AG04450 (cell line): ENCODE measurements around the gene ATP13A4. TPM values are rescaled to one million over a fixed set of nuclear protein-coding genes. Genes with fewer than 3 reads are reported as not detected.

Experiments
- CTCF ChIA-PET: fragments of 300-600, 350-600 bp; formaldehyde crosslinking; extraction: SDS; loops from one replicate; lab custom pipeline; 2022; ENCODE audit warnings: antibody characterized with exemption, inconsistent platforms; lab: Charles Lee
- POLR2A ChIA-PET: fragments of 350-600 bp; formaldehyde crosslinking; extraction: SDS; loops from one replicate; lab custom pipeline; 2021; ENCODE audit warnings: antibody characterized with exemption, inconsistent platforms; lab: Yijun Ruan, JAX
- DNase-seq: peaks from one replicate; pipeline ENCODE4 v3.0.0-alpha.2; 2011; ENCODE audit warnings: low read depth, low spot score
- H3K27ac ChIP-seq: one replicate; pipeline ENCODE4 v1.5.1; 2012; ENCODE audit warnings: low read depth, low read length, control low read depth
- H3K27me3 ChIP-seq: one replicate; pipeline ENCODE4 v1.6.0; 2012; ENCODE audit warnings: low read length; ENCODE audit not compliant: control insufficient read depth, insufficient read depth
- H3K4me3 ChIP-seq: 2 replicates; pipeline ENCODE4 v1.5.1; 2011; ENCODE audit warnings: mild to moderate bottlenecking, low read depth, low read length, control low read depth
- H3K9me3 ChIP-seq: 2 replicates; pipeline ENCODE4 v1.5.1; 2012; ENCODE audit warnings: low read length; ENCODE audit not compliant: control insufficient read depth, insufficient read depth
- polyA plus RNA-seq: library from polyadenylated mRNA; depleted of rRNA; stranded (reverse); fragments of >200 nt; gene quantifications from 2 replicates; pipeline ENCODE4 v1.2.3, GENCODE V29; 2011
- TF ChIP-seq, protein P1 (sequence below): IDR thresholded peaks from 2 replicates; pipeline ENCODE4 v1.5.1; 2011; ENCODE audit warnings: low read depth, low read length, control low read depth, inconsistent platforms

ATP13A4 gene
- polyA plus RNA-seq, 1 experiment = 0.04 TPM

DNA sequence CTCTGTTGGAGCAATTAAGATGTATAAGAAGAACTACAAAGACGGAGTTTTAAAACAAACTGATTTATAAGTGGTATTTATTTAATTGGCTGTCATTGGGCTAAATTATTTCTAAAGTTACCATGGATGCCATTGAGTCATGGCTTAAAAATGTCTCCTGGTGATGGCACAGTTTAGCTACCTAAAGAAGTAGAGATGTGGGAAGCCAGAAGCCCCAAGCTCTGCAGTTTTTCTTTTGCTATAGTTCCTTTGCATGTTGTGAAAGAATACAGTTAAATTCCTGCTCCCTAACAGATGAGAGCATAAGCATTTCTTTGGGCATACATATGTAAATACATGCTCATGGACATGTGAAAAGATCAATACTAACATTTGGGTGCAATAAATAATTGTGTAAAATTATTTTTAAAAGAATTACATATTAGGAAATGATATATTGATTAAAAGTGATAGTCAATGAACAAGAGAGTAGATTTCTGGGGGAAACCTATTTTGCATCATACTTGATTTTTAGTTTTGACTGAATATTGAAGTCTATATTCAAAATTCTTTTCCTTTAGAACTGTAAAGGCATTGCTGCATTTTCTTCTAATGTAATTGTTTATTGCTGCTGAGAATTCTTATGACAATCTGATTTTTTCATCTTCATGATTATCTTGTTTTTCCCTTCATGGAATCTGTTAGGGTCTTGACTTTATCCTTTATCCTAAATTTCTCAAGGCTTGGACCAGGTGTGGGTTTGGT, 40.4 kb upstream of the ATP13A4 start:
- TF ChIP-seq, protein P1, sequence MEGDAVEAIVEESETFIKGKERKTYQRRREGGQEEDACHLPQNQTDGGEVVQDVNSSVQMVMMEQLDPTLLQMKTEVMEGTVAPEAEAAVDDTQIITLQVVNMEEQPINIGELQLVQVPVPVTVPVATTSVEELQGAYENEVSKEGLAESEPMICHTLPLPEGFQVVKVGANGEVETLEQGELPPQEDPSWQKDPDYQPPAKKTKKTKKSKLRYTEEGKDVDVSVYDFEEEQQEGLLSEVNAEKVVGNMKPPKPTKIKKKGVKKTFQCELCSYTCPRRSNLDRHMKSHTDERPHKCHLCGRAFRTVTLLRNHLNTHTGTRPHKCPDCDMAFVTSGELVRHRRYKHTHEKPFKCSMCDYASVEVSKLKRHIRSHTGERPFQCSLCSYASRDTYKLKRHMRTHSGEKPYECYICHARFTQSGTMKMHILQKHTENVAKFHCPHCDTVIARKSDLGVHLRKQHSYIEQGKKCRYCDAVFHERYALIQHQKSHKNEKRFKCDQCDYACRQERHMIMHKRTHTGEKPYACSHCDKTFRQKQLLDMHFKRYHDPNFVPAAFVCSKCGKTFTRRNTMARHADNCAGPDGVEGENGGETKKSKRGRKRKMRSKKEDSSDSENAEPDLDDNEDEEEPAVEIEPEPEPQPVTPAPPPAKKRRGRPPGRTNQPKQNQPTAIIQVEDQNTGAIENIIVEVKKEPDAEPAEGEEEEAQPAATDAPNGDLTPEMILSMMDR = no peak
- Histone ChIP-seq H3K27ac (no peak overlapping the region), H3K27me3 (no peaks in the 10 kb centered on the region), H3K9me3 (no peaks in the 10 kb centered on the region), H3K4me3 (no peak overlapping the region)
- no peak for DNase-seq
- POLR2A ChIA-PET = no interaction called here
- CTCF ChIA-PET = interaction anchor here (1.3 to 2.1 kb wide), 2 partner anchors 8 to 23 kb away, joined by 3 to 5 read pairs; no protein-coding TSS in a partner anchor

DNA sequence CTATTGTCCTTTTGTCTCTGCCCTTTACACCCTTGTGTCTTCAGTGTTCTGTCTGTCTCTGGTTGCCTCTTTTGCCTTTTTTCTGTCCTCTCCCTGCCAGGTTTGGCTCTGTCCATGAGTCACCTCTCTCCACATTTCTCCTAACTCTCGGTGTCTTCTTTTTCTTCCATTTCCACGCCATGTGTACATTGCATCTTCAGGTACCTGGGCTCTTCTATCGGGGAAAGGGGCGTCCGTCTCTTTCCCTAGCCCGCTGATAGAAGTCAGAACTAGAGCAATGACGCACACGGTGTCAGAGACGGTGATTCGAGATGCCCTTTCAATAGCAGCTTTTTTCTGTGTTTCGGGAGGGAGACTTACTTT, 39.0 kb upstream of the ATP13A4 start:
- no peaks in the 10 kb centered on the region for H3K9me3 ChIP-seq
- no peaks in the 10 kb centered on the region for H3K27me3 ChIP-seq
- no peak for DNase-seq
- CTCF ChIA-PET = interaction anchor here (0.6 to 2.1 kb wide), 3 partner anchors 9 to 72 kb away, joined by 3 to 5 read pairs (median 3); no protein-coding TSS in a partner anchor
- peak overlapping the region; percentile 57 for H3K27ac ChIP-seq
- POLR2A ChIA-PET = no interaction called here
- TF ChIP-seq, protein P1 = no peak
- H3K4me3 ChIP-seq = peak overlapping the region; percentile 88

DNA sequence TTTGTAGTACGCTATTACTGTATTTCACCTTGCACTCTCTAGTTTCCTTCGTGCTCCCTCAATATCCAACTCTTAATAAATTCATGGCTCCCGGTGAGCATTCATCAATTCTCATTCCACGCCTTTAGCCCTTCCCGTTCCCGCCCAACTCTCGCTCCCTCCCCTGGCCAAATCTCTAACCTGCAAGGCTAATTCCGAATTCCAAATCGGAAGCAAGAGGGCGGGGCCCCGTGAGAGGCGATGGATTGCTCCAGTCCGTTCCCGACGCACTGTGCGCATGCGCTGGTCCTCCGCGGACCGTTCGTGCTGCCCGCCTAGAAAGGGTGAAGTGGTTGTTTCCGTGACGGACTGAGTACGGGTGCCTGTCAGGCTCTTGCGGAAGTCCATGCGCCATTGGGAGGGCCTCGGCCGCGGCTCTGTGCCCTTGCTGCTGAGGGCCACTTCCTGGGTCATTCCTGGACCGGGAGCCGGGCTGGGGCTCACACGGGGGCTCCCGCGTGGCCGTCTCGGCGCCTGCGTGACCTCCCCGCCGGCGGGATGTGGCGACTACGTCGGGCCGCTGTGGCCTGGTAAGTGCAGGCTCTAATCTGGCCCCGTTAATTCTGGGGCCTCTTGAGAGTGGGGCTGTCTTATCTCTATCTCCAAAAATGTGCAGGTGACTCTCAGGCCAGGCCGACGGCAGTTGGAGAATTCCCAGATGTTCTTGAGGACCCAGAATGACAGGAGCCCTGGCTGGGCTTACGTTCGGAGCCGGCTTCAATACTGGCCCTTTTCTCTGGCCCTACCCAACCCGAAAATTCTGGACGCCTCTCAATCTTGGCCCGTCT, 38.4 kb upstream of the ATP13A4 start, which contains the start of gene OPA1:
TSS of gene OPA1 (plus strand) at position 368 of the 827 bp plus-strand sequence. CDS start at position 538, 170 bp downstream.
- POLR2A ChIA-PET = no interaction called here
- Histone ChIP-seq H3K27me3 (peaks cover 3% of the 10 kb centered on the region), H3K9me3 (no peaks in the 10 kb centered on the region), H3K4me3 (peak within 1 kb of the TSS; percentile 88), H3K27ac (peak within 1 kb of the TSS; percentile 57)
- CTCF ChIA-PET = interaction anchor here (0.6 to 2.1 kb wide), 5 partner anchors 10 to 780 kb away, joined by 3 to 7 read pairs (median 4); no protein-coding TSS in a partner anchor
- peak; percentile 98 for DNase-seq
- TF ChIP-seq, protein P1 = peak; percentile 39

DNA sequence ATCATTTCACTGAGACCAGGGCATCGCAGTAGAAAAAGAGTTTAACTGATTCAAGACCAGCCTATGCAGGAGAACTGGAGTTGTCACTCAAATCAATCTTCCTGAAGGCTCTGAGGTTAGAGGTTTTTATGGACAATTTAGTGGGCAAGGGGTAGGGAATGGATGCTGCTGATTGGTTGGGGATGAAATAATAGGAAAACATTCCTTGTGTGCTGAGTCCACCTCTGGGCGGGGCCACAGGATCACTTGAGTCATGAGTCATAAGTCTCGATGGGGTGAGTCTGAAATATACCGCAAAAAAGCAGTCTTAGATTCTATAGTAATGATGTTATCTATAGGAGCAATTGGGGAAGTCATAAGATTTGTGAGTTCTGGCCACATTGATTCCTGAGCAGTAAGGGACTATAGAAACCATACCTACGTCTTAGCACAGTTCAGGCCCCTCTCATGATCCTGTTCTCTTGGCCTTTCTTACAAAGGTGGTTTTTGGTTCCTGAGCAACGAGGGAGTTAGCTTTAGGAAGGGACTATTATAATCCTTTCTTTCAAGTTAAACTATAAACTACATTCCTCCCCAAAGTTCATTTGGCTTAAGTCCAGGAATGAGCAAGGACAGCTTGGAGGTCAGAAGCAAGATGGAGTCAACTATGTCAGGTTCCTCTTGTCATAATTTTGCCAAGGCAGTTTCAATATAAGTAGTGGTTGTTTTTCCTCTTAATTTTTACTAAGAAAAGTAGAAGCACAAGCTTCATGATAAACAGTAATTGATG, 35.6 kb upstream of the ATP13A4 start:
- TF ChIP-seq, protein P1 = no peak
- ChIA-PET CTCF (interaction anchor here (0.6 kb wide), 2 partner anchors 75 to 944 kb away, joined by 3 to 5 read pairs; no protein-coding TSS in a partner anchor), POLR2A (no interaction called here)
- H3K27ac ChIP-seq = peak overlapping the region; percentile 47
- no peaks in the 10 kb centered on the region for H3K9me3 ChIP-seq
- no peak overlapping the region for H3K4me3 ChIP-seq
- peaks cover 3% of the 10 kb centered on the region for H3K27me3 ChIP-seq
- DNase-seq = no peak
